CD14-positive monocyte (primary cell): ENCODE results near the gene OTULIN. TPM values are rescaled to one million over a fixed set of nuclear protein-coding genes. Genes with fewer than 3 reads are reported as not detected.
A peak's percentile ranks its signal among the peaks of the same experiment; 100 is the strongest.

ENCODE experiments used
- DNase-seq, 3 donors: peaks; one replicate each; pipeline ENCODE4 v3.0.0-alpha.2; 2011 to 2022
- H2AFZ ChIP-seq: 2 replicates; pipeline ENCODE4 v1.6.0; 2012; ENCODE audit warnings: mild to moderate bottlenecking, low read depth, low read length, inconsistent platforms; ENCODE audit not compliant: insufficient read depth, poor library complexity, severe bottlenecking
- H3K27ac ChIP-seq, 2 donors: 1 replicate in 1 of 2; 2 replicates in 1 of 2; pipeline ENCODE4 v1.5.1; 2012 to 2013; ENCODE audit warnings: low read length in 2 of 2, control low read depth in 1 of 2, inconsistent platforms in 1 of 2, low read depth in 1 of 2, mild to moderate bottlenecking in 1 of 2
- H3K27me3 ChIP-seq, 2 donors: one replicate each; pipeline versions ENCODE4 v1.6.0 to v1.6.1; 2011 to 2013; ENCODE audit warnings: low read length in 2 of 2; ENCODE audit not compliant: control insufficient read depth in 2 of 2, insufficient read depth in 2 of 2
- H3K36me3 ChIP-seq, 2 donors: replicated peaks in 1 of 2; 1 replicate in 1 of 2; 2 replicates in 1 of 2; pipeline versions ENCODE4 v1.5.1 to v1.6.1; 2012 to 2013; ENCODE audit warnings: low read length in 2 of 2, control low read depth in 1 of 2, inconsistent platforms in 1 of 2, mild to moderate bottlenecking in 1 of 2; ENCODE audit not compliant: insufficient read depth in 2 of 2, control insufficient read depth in 1 of 2
- H3K4me1 ChIP-seq, 2 donors: 1 replicate in 1 of 2; 2 replicates in 1 of 2; pipeline versions ENCODE4 v1.5.1 to v1.6.1; 2012 to 2013; ENCODE audit warnings: low read length in 2 of 2, control low read depth in 1 of 2, inconsistent platforms in 1 of 2, mild to moderate bottlenecking in 1 of 2, moderate library complexity in 1 of 2; ENCODE audit not compliant: insufficient read depth in 2 of 2, control insufficient read depth in 1 of 2
- H3K4me2 ChIP-seq: replicated peaks from 2 replicates; pipeline ENCODE3; 2012; ENCODE audit warnings: low read length, moderate library complexity, mild to moderate bottlenecking; ENCODE audit not compliant: poor library complexity, severe bottlenecking; ENCODE audit errors: extremely low read depth
- H3K4me3 ChIP-seq, 3 experiments: fragments of 200-600 bp in 1 of 3; sonication (generic) in 1 of 3; replicated peaks in 1 of 3; 1 replicate in 2 of 3; 2 replicates in 1 of 3; pipeline ENCODE4 v1.5.1; 2011 to 2013; ENCODE audit warnings: low read length in 3 of 3, mild to moderate bottlenecking in 3 of 3, control low read depth in 2 of 3, low read depth in 2 of 3, inconsistent platforms in 1 of 3, moderate library complexity in 1 of 3
- H3K79me2 ChIP-seq: 2 replicates; pipeline ENCODE4 v1.6.0; 2012; ENCODE audit warnings: mild to moderate bottlenecking, control low read depth, inconsistent platforms, low read length, moderate library complexity; ENCODE audit not compliant: insufficient read depth
- H3K9ac ChIP-seq: 2 replicates; pipeline ENCODE4 v1.6.0; 2017; ENCODE audit warnings: low read length, mild to moderate bottlenecking; ENCODE audit not compliant: insufficient read depth, poor library complexity, severe bottlenecking
- H3K9me3 ChIP-seq, 2 donors: replicated peaks in 1 of 2; 1 replicate in 1 of 2; 2 replicates in 1 of 2; pipeline versions ENCODE4 v1.5.1 to v1.6.1; 2012 to 2013; ENCODE audit warnings: low read length in 2 of 2, control low read depth in 1 of 2; ENCODE audit not compliant: control insufficient read depth in 1 of 2, insufficient read depth in 1 of 2
- H4K20me1 ChIP-seq: 2 replicates; pipeline ENCODE4 v1.6.0; 2012; ENCODE audit warnings: mild to moderate bottlenecking, low read length, control low read depth, moderate library complexity; ENCODE audit not compliant: insufficient read depth
- H3K27ac Mint-ChIP-seq, 7 donors: one replicate each; pipeline ENCODE4 v1.8.0; 2020; ENCODE audit warnings: mild to moderate bottlenecking in 7 of 7, mixed read lengths in 7 of 7, moderate library complexity in 6 of 7, inconsistent platforms in 2 of 7
- H3K27me3 Mint-ChIP-seq, 3 donors: one replicate each; pipeline ENCODE4 v1.8.0; 2021 to 2022; ENCODE audit warnings: low read depth in 3 of 3, mild to moderate bottlenecking in 3 of 3, mixed read lengths in 3 of 3, moderate library complexity in 3 of 3, inconsistent platforms in 1 of 3
- H3K36me3 Mint-ChIP-seq, 2 donors: one replicate each; pipeline ENCODE4 v1.8.0; 2020; ENCODE audit warnings: mixed read lengths in 2 of 2, inconsistent platforms in 1 of 2, mild to moderate bottlenecking in 1 of 2
- H3K4me1 Mint-ChIP-seq: one replicate; pipeline ENCODE4 v1.8.0; 2020; ENCODE audit warnings: mild to moderate bottlenecking, mixed read lengths
- H3K4me3 Mint-ChIP-seq, 2 donors: one replicate each; pipeline ENCODE4 v1.8.0; 2020; ENCODE audit warnings: mild to moderate bottlenecking in 2 of 2, mixed read lengths in 2 of 2, moderate library complexity in 1 of 2
- H3K9me3 Mint-ChIP-seq, 7 donors: one replicate each; pipeline ENCODE4 v1.8.0; 2020 to 2022; ENCODE audit warnings: mixed read lengths in 7 of 7, mild to moderate bottlenecking in 6 of 7, moderate library complexity in 6 of 7, inconsistent platforms in 2 of 7
- CTCF ChIP-seq: fragments of 200-600 bp; IDR thresholded peaks from one replicate; pipeline ENCODE4 v1.8.0; 2022; ENCODE audit warnings: antibody characterized with exemption, mild to moderate bottlenecking
- WGBS: methylation state at CpG from one replicate; pipeline ENCODE4 v1.1.5; 2013; ENCODE audit warnings: missing lambda C conversion rate; ENCODE audit not compliant: insufficient coverage; 5-methylcytosine and 5-hydroxymethylcytosine counted together
- intact Hi-C, 2 donors: fragments of 100-400 bp; cut with micrococcal nuclease; formaldehyde crosslinking; loops; one replicate each; pipeline versions ENCODE4 v1.15.0 to v1.15.1; 2023
- polyA plus RNA-seq, 3 donors: library from polyadenylated mRNA; depleted of rRNA in 1 of 3; unstranded in 2 of 3; stranded (reverse) in 1 of 3; fragments of 300-500 nt in 2 of 3; fragments of >200 nt in 1 of 3; fragmentation: Illumina TruSeq in 2 of 3; gene quantifications; 1 replicate in 2 of 3; 2 replicates in 1 of 3; pipeline ENCODE4 v1.2.3, GENCODE V29; 2012 to 2021

Gene OTULIN
- polyA plus RNA-seq, 3 donors, result 13.7 to 14.2 (median 14.0) TPM

GRCh38 chr5:14699159-14699558, 34.6 kb downstream of the OTULIN start:
- Histone ChIP-seq H3K36me3 (peaks cover 65 to 93% of the 10 kb centered on the region in 2 donors), H3K4me1 (peaks cover 8% of the 10 kb centered on the region in 2 donors), H3K27ac (no peak overlapping the region), H3K9ac (no peak overlapping the region), H2AFZ (no peak overlapping the region), H3K9me3 (no peaks in the 10 kb centered on the region), H3K79me2 (peaks cover 3% of the 10 kb centered on the region), H3K27me3 (no peaks in the 10 kb centered on the region), H3K4me3 (no peak overlapping the region), H4K20me1 (peaks cover 72% of the 10 kb centered on the region), H3K4me2 (no peak overlapping the region)
- peaks cover 7% of the 10 kb centered on the region for H3K4me1 Mint-ChIP-seq
- no peak overlapping the region for H3K4me3 Mint-ChIP-seq
- H3K27ac Mint-ChIP-seq, result peak overlapping the region in 2 of 7 donors; percentile 11 to 38
- H3K36me3 Mint-ChIP-seq, result peaks cover 77 to 86% of the 10 kb centered on the region in 2 donors
- WGBS, result 100% methylated on average over 2 of the region's 2 CpGs
- DNase-seq, result no peak
- no peak for TF ChIP-seq CTCF
- H3K27me3 Mint-ChIP-seq, result peaks cover 0 to 6% (median 0%) of the 10 kb centered on the region in 3 donors
- intact Hi-C loops, result no loop called here
- no peaks in the 10 kb centered on the region for H3K9me3 Mint-ChIP-seq

- H3K79me2 ChIP-seq, result peaks cover 3% of the 10 kb centered on the region
- TF ChIP-seq CTCF, result no peak
- H3K9me3 Mint-ChIP-seq, result no peaks in the 10 kb centered on the region
- peaks cover 79 to 88% of the 10 kb centered on the region in 2 donors for H3K36me3 Mint-ChIP-seq
- peaks cover 0 to 6% (median 0%) of the 10 kb centered on the region in 3 donors for H3K27me3 Mint-ChIP-seq
- H3K4me1 Mint-ChIP-seq, result peaks cover 7% of the 10 kb centered on the region
- no peak overlapping the region for H3K4me2 ChIP-seq
- intact Hi-C loops, result no loop called here
- no peak overlapping the region for H3K4me3 ChIP-seq
- 75% methylated on average over 5 of the region's 8 CpGs for WGBS
- H3K9ac ChIP-seq, result no peak overlapping the region
- no peak overlapping the region for H3K4me3 Mint-ChIP-seq
- H4K20me1 ChIP-seq, result peaks cover 69% of the 10 kb centered on the region
- peak overlapping the region in 1 of 7 donors; percentile 61 for H3K27ac Mint-ChIP-seq
- H3K27me3 ChIP-seq, result no peaks in the 10 kb centered on the region
- H3K9me3 ChIP-seq, result no peaks in the 10 kb centered on the region
- no peak for DNase-seq
- no peak overlapping the region for H3K27ac ChIP-seq
- no peak overlapping the region for H2AFZ ChIP-seq
- peaks cover 60 to 93% of the 10 kb centered on the region in 2 donors for H3K36me3 ChIP-seq
- H3K4me1 ChIP-seq, result peaks cover 8% of the 10 kb centered on the region in 2 donors
These were observed 35.4 kb downstream of the OTULIN start for GRCh38 chr5:14699807-14700400.
